Bronchial epithelial cell (primary cell): ENCODE measurements around the gene DNAJB1. TPM values are rescaled to one million over a fixed set of nuclear protein-coding genes. Genes with fewer than 3 reads are reported as not detected.
"Not testable (repeated sequence)": the region's sequence is repeated elsewhere in the genome, so short reads cannot be mapped to it uniquely, and the experiment has no call there.

Experiments
- DNase-seq: peaks from one replicate; pipeline ENCODE4 v3.0.0-alpha.2; 2010; ENCODE audit warnings: low read depth
- FAIRE-seq: peaks from 2 replicates; lab custom pipeline; 2011; peaks lifted over from hg19 to GRCh38; lab: Jason Lieb, UNC
- H3K27me3 ChIP-seq: 2 replicates; pipeline ENCODE4 v1.5.1; 2011; ENCODE audit warnings: low read length; ENCODE audit not compliant: control insufficient read depth, insufficient read depth
- H3K36me3 ChIP-seq: 2 replicates; pipeline ENCODE4 v1.5.1; 2011; ENCODE audit warnings: low read length; ENCODE audit not compliant: control insufficient read depth, insufficient read depth
- H3K4me3 ChIP-seq: 2 replicates; pipeline ENCODE4 v1.5.1; 2011; ENCODE audit warnings: mild to moderate bottlenecking, low read depth, low read length, control low read depth
- total RNA-seq: library from RNA; depleted of rRNA; stranded (reverse); fragments of >200 nt; gene quantifications from 2 replicates; pipeline ENCODE4 v1.2.1, GENCODE V29; 2014
- TF ChIP-seq, protein P1 (sequence below): IDR thresholded peaks from 2 replicates; pipeline ENCODE4 v1.5.1; 2011; ENCODE audit warnings: mild to moderate bottlenecking, moderate library complexity, low read length, control low read depth, inconsistent platforms; ENCODE audit not compliant: insufficient read depth, severe bottlenecking

The DNAJB1 gene
- total RNA-seq, 1 donor from 2014 or later: 58.4 TPM

DNA sequence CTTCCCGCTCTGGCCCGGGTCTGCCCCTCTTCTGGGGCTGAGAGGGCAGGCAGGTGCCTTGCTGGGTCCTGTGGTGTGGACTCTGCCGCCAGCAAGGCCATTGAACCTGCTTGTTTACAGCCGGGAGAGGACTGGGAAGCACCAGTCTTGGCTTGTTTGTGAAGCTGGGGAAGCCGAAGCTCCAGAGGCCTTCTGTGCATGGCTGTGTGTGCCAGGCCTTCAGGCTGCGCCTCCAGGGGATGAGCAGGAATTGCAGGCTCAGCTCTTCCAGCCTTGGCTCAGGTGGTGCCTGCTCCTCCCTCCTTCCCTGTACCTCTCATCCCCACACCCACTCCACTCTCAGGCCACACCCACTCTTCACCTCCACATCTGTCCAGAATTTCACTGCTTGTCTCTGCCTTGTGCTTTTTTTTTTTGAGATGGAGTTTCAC lies 36.2 kb upstream of the DNAJB1 start:
- no peak overlapping the region for H3K4me3 ChIP-seq
- TF ChIP-seq, protein P1, sequence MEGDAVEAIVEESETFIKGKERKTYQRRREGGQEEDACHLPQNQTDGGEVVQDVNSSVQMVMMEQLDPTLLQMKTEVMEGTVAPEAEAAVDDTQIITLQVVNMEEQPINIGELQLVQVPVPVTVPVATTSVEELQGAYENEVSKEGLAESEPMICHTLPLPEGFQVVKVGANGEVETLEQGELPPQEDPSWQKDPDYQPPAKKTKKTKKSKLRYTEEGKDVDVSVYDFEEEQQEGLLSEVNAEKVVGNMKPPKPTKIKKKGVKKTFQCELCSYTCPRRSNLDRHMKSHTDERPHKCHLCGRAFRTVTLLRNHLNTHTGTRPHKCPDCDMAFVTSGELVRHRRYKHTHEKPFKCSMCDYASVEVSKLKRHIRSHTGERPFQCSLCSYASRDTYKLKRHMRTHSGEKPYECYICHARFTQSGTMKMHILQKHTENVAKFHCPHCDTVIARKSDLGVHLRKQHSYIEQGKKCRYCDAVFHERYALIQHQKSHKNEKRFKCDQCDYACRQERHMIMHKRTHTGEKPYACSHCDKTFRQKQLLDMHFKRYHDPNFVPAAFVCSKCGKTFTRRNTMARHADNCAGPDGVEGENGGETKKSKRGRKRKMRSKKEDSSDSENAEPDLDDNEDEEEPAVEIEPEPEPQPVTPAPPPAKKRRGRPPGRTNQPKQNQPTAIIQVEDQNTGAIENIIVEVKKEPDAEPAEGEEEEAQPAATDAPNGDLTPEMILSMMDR: peak; percentile 44
- H3K36me3 ChIP-seq: peaks cover 4% of the 10 kb centered on the region
- FAIRE-seq (no peak), DNase-seq (peak; percentile 63)
- no peaks in the 10 kb centered on the region for H3K27me3 ChIP-seq

DNA sequence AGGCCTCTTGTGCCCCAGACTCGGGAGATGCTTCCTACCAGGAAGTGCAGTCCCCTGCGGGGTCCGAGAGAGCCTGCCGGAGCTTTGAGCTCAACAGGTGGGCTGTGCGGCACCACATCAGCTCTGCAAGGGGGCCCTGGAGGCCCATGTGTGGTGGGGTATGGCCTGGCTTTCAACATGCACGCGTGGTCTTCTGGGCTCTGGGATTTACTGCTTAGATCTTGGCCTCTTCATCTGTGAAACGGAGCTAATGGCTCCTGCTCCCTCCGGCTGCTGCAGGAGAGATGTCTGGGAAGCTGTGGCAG lies 35.7 kb upstream of the DNAJB1 start:
- Histone ChIP-seq H3K27me3 (no peaks in the 10 kb centered on the region), H3K36me3 (peaks cover 4% of the 10 kb centered on the region), H3K4me3 (no peak overlapping the region)
- TF ChIP-seq, protein P1: no peak
- DNase-seq (no peak), FAIRE-seq (no peak)

DNA sequence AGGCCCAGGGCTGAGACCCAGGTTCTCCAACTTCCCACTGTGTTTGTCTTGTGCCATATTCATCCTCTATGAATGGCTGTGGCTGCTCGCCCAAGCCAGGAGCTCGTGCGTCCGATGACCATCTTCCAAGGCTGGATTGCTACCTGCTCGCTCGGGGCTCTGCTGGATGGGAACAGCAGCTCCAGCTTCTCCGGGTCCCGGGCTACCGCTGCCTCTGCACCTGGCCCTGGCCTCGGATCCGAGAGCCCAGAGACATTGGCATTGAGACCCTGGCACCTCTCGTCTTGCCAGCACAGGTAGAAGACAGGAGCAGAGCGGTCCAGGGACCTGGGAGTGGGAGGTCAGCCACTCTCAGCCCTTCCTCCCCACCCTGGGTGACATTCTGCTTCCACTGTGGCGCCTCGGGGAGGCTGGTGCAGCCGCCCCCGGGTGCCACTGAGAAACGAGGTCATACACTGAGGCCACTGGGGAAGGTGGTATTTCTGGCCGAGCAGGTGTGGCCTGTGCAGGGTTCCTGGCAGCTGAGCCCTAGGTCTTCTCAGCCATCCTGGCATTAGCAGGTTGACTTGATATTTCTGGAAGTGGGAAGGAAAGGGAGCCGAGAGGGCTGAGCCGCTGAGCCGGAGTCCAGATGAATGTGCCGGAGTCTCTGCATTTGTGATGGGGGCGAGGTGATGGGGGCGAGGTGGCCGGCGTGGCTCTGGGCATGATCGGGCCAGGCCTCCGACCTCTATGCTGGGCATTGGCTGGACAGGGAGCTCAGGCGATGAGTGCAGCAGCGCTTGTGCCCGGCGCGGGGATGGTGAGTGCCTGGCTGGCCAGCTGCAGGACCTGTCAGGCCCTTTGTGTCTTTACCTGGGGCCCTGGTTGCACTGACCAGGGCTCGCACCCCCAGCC lies 35.1 kb upstream of the DNAJB1 start:
- Histone ChIP-seq H3K4me3 (no peak overlapping the region), H3K27me3 (no peaks in the 10 kb centered on the region), H3K36me3 (peaks cover 2% of the 10 kb centered on the region)
- FAIRE-seq (no peak), DNase-seq (no peak)
- TF ChIP-seq, protein P1: no peak

DNA sequence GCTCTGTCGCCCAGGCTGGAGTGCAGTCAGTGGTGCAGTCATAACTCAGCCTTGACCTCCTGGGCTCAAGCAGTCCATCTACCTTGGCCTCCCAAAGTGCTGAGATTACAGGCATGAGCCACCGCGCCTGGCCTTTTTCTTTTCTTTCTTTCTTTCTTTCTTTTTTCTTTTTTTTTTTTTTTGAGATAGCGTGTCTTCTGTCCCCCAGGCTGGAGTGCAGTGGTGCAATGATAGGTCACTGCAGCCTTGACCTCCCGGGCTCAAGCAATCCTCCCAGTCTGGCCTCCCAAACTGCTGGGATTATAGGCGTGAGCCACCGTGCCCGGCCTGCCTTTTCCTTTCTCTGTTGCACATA lies 33.8 kb upstream of the DNAJB1 start:
- H3K4me3 ChIP-seq, H3K27me3 ChIP-seq, DNase-seq, FAIRE-seq, H3K36me3 ChIP-seq: not testable (repeated sequence)

DNA sequence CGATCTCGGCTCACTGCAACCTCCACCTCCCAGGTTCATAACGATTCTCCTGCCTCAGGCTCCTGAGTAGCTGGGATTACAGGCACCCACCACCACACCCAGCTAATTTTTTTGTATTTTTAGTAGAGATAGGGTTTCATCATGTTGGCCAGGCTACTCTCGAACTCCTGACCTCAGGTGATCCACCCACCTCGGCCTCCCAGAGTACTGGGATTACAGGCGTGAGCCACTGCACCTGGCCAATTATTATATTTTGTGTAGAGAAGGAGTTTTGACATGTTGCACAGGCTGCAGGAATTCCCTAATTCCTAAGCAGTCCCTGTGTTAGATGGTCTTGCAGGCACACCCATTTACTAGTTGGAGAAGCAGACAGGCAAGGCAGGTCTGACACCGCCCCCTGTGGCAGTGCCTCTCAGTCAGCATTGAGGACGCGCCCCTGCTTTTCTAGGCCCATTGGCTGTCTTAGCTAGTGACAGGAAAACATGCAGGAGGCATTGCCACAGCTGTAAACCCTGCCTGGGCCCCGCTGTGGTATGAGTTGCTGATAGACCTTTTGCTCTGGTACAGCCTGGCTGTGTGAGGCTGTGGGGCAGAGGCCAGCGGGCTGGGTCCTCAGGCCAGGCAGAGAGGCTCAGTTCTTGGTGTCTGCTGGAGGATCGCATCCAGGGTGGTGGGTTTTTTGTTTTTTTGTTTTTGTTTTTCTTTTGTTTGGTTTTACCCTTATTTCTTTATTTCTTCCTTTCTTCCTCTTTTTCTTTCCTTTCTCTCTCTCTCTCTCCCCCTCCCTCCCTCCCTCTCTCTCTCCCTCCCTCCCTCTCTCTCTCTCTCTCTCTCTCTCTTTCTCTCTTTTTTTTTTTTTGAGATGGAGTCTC lies 33.2 kb upstream of the DNAJB1 start:
- FAIRE-seq, H3K4me3 ChIP-seq, H3K27me3 ChIP-seq, H3K36me3 ChIP-seq: not testable (repeated sequence)
- DNase-seq: peak; percentile 81
- TF ChIP-seq, protein P1: peak; percentile 75

DNA sequence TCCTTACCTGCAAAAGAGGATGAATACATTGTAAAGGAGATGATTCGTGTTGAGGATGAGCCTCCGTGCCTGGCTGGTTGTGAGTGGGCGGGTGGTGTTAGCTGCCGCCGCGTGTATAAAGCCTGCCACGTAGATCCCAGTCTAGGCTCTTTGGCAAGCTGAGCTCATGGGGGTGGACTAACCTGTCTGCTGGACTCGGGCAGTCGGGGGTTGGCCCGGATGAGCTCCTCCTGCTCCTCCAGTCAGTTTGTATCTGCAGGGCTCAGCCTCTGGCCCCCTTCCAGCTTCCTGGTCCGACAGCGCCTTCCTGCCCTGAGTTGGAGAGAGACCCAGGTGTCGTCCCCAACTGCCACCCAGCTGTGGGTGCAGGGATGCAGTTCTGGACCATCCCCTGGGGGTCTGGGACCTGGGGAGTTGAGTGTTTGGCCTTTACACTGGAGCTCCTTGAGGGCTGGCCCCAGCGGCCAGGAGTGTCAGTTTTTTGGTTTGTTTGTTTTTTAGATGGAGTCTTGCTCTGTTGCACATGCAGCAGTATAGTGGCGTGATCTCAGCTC lies 32.1 kb upstream of the DNAJB1 start:
- TF ChIP-seq, protein P1: peak; percentile 2
- DNase-seq: peak; percentile 72
- Histone ChIP-seq H3K27me3 (no peaks in the 10 kb centered on the region), H3K36me3 (no peaks in the 10 kb centered on the region), H3K4me3 (no peak overlapping the region)
- FAIRE-seq: peak; percentile 73
